Measurements from ENCODE around the gene KPNA4. TPM values are rescaled to one million over a fixed set of nuclear protein-coding genes. Genes with fewer than 3 reads are reported as not detected.
"Not testable (repeated sequence)": the region's sequence is repeated elsewhere in the genome, so short reads cannot be mapped to it uniquely, and the experiment has no call there.

Gene KPNA4
- total RNA-seq, 1 donor = 46.0 TPM

DNA sequence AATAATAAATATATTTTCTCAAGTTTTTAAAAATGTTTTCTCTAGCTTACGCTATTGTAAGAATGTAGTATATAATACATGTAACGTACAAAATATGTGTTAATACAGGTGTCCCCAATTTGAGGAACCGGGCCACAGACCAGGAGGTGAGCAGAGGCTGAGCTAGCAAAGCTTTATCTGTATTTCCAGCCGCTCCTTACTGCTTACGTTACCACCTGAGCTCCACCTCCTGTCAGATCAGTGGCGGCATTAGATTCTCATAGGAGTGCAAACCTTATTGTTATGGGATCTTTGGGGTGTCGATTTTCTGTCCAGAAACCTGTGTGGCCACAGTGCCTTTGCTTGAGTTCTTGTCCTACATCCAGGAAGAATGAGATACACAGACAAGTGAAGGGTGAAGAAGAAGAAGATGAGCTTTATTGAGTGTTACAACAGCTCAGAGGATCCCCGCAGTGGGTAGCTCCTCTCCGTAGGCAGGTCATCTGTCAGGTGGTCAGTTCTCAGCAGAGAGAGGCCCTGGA, 105.9 kb downstream of the KPNA4 start:
- DNase-seq (ENCODE audit: low read depth) = no peak
- TF ChIP-seq, protein P1, sequence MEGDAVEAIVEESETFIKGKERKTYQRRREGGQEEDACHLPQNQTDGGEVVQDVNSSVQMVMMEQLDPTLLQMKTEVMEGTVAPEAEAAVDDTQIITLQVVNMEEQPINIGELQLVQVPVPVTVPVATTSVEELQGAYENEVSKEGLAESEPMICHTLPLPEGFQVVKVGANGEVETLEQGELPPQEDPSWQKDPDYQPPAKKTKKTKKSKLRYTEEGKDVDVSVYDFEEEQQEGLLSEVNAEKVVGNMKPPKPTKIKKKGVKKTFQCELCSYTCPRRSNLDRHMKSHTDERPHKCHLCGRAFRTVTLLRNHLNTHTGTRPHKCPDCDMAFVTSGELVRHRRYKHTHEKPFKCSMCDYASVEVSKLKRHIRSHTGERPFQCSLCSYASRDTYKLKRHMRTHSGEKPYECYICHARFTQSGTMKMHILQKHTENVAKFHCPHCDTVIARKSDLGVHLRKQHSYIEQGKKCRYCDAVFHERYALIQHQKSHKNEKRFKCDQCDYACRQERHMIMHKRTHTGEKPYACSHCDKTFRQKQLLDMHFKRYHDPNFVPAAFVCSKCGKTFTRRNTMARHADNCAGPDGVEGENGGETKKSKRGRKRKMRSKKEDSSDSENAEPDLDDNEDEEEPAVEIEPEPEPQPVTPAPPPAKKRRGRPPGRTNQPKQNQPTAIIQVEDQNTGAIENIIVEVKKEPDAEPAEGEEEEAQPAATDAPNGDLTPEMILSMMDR (IDR thresholded peaks at IDR 0.05; ENCODE audit: insufficient read depth, low read length) = no peak
- H3K4me3 ChIP-seq (ENCODE audit: low read depth, low read length) = no peak overlapping the region

DNA sequence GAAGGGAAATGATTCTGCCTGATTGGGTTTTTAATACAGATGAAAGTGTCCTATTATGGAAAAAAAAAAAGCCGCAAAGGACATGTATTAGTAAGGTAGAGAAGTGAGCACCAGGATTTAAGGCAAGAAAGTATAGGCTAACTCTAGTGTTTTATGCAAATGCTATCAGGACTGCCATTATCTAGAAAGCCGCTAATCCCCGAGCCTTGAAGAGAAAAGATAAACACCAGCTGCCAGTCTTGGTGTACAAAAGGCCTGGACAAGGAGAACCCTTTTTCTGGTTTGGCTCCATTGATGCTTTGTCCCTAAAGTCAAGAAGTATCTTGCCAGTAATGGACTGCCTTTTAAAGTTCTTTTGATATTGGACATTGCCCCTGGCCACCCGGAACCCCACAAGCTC, 107.2 kb downstream of the KPNA4 start:
- TF ChIP-seq, protein P1 (IDR thresholded peaks at IDR 0.05; ENCODE audit: insufficient read depth, low read length) = no peak
- DNase-seq (ENCODE audit: low read depth) = no peak
- no peak overlapping the region for H3K4me3 ChIP-seq (ENCODE audit: low read depth, low read length)

DNA sequence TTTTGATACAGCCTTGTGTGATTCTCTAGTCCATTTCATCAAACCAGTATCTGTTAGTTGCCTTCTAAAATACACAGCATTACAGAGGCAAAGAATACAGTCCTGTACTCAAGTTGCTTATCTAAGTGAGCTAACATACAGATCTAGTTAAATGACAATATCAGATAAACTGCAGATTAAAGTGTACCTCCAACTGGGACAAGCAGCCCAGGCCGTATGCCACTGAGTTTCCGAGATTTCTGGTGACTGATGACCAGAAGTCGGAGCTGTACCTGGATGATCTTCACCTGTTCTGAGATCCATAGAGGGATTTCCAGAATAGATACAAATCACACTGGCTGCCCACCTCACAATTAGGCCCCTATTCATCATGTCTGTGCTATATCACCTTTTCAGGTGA, 109.5 kb downstream of the KPNA4 start:
- no peak for DNase-seq (ENCODE audit: low read depth)
- no peak overlapping the region for H3K4me3 ChIP-seq (ENCODE audit: low read depth, low read length)
- TF ChIP-seq, protein P1 (IDR thresholded peaks at IDR 0.05; ENCODE audit: insufficient read depth, low read length) = no peak

DNA sequence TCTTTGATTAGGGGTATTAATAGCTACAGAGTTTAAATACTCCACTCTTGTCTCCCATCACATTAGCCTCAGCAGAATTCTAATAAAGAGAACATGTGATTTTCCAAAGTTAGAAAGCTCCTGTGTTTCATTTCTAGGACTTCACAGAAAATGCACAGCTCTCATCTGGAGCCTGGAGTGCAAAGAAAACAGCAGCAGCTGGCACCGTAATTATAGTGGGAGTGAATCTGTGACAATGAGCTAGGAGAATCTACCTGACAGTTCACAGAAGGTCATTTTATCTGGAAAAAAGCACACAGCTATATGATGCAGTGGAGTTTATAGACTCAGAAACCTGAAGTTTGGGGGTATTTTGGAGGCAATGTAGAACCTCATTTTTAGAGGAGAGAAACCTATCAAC, 110.4 kb downstream of the KPNA4 start:
- TF ChIP-seq, protein P1 (IDR thresholded peaks at IDR 0.05; ENCODE audit: insufficient read depth, low read length) = no peak
- DNase-seq (ENCODE audit: low read depth) = no peak
- no peak overlapping the region for H3K4me3 ChIP-seq (ENCODE audit: low read depth, low read length)

DNA sequence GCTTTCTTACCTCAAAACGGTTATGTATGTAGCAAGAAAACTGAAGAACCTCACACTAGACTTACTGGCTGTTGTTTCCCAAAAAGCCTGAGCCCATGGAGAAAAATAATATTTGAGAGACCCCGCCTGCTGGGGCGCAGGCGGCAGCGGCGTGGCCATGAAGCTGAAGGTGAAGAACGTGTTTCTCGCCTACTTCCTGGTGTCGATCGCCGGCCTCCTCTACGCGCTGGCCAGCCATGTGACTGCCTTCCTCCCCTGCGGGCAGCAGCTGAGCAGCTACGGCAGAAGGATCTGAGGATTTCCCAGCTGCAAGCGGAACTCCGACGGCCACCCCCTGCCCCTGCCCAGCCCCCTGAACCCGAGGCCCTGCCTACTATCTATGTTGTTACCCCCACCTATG, 113.1 kb downstream of the KPNA4 start:
- not testable (repeated sequence) for DNase-seq (ENCODE audit: low read depth); H3K4me3 ChIP-seq (ENCODE audit: low read depth, low read length)

DNA sequence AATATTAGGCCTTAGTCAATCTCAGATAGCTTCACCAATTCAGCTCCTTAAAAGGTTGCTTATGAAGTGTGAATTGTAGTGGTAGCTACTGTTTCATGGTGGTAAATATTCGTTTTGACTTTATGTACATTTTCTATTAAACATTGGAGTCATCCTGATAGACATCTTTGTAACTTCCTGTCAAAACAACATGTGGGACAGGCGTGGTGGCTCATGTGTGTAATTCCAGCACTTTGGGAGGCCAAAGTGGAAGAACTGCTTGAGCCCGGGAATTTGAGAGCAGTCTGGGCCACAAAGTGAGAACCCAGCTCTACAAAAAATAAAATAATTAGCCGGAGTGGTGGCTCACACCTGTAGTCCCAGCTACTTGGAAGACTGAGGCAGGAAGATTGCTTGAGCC, 113.8 kb downstream of the KPNA4 start:
- TF ChIP-seq, protein P1 (IDR thresholded peaks at IDR 0.05; ENCODE audit: insufficient read depth, low read length) = no peak
- no peak overlapping the region for H3K4me3 ChIP-seq (ENCODE audit: low read depth, low read length)
- DNase-seq (ENCODE audit: low read depth) = no peak

DNA sequence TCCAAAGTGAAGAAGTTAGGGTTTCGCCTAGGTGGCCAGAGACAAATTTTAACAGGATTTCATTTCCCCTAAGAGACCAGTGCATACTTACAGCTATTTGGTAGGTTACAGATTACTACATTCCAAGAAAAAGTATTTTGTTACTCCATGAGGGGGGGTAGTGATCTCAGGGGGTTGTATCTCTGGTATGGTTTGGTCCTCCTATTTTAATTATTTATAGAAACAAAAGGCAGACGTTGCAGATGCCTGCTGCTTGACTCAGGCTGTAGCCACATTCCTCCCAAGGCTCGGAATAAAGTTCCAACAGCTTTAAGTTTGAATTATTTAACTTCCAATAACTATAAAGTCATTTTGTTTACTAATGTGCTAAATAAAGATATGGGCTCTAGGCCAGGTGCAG, 114.5 kb downstream of the KPNA4 start:
- no peak overlapping the region for H3K4me3 ChIP-seq (ENCODE audit: low read depth, low read length)
- peak; percentile 92 for DNase-seq (ENCODE audit: low read depth)

More for the DNA sequence above, 114.5 kb downstream of the KPNA4 start:
- TF ChIP-seq, protein P1 (IDR thresholded peaks at IDR 0.05; ENCODE audit: insufficient read depth, low read length) = peak; percentile 43

Measured in fibroblast of the aortic adventitia (primary cell).